Measurements from ENCODE around the gene HCFC1. TPM values are rescaled to one million over a fixed set of nuclear protein-coding genes. Genes with fewer than 3 reads are reported as not detected.

The HCFC1 gene
- total and polyA plus RNA-seq, 7 experiments from 2014 or later, result 6.6 to 106 (median 52.9) TPM

DNA sequence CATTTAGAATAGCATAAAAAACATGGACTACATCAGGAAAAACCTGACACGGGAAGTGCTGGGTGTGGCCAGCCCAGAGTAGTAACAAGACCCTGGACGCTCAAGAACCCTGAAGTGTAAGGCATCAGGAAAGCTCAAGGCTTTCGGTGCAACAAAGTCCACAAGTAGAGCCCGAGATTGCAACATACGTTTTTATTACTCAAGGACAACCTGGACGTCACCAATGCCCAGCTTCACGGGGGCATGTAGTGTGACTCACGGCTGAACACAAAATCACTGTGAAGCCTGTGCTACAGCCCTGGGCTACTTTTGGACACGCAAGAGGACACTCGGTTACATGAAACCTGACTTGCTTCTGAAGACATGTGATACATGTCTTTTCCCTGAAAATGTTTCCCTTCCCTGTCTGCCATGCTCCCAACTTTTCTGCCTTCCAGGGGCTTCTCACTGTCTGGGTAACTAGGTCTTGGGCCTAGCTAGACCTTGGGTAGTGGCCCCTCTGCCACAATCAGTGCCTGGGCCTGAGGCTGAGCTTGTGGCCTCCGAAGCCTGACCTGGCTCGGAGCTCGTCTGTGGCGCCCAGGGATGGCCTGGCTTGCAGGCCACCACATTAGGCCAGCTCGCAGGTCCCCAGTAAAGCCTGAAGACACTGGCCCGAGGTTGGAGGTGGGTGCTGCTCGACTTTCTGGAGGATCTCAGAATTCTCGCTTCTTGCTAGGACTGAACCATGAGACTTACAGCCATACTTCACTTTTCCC lies 38.9 kb upstream of the HCFC1 start:
- ATAC-seq, result peak; percentile 63
- DNase-seq, result no peak
- ChIA-PET POLR2A (no interaction called here), CTCF (interaction anchor here (0.6 to 1.2 kb wide), 2 partner anchors 40 to 419 kb away, joined by 3 read pairs; no protein-coding TSS in a partner anchor)
- Mint-ChIP-seq H3K36me3 (peaks cover 0 to 9% (median 4%) of the 10 kb centered on the region in 5 donors), H3K27me3 (no peaks in the 10 kb centered on the region), H3K4me1 (peaks cover 0 to 11% (median 7%) of the 10 kb centered on the region in 7 donors), H3K27ac (peak overlapping the region in 1 of 9 donors; percentile 20), H3K9me3 (no peaks in the 10 kb centered on the region), H3K4me3 (no peak overlapping the region)
- H3K4me1 ChIP-seq (ENCODE audit: control insufficient read depth in 2 of 2, insufficient read depth in 2 of 2, low read length in 2 of 2), result no peaks in the 10 kb centered on the region
- H3K27ac ChIP-seq (ENCODE audit: low read depth, low read length), result no peak overlapping the region
- peaks cover 0 to 23% (median 0%) of the 10 kb centered on the region in 3 experiments for H3K36me3 ChIP-seq (ENCODE audit: control insufficient read depth in 2 of 3, insufficient read depth in 3 of 3, low read length in 3 of 3)
- H3K27me3 ChIP-seq (ENCODE audit: control insufficient read depth in 2 of 2, insufficient read depth in 2 of 2, low read length in 2 of 2), result no peaks in the 10 kb centered on the region
- intact Hi-C loops (cut with micrococcal nuclease), result loop anchor here in 1 of 2 donors (5.0 kb wide), 1 partner anchor 38 kb away; the partner anchor contains the start of genes HCFC1 and TMEM187
- H3K9me3 ChIP-seq (ENCODE audit: control insufficient read depth in 2 of 3, low read length in 3 of 3), result no peaks in the 10 kb centered on the region
- H3K4me3 ChIP-seq (ENCODE audit: low read length), result no peak overlapping the region

DNA sequence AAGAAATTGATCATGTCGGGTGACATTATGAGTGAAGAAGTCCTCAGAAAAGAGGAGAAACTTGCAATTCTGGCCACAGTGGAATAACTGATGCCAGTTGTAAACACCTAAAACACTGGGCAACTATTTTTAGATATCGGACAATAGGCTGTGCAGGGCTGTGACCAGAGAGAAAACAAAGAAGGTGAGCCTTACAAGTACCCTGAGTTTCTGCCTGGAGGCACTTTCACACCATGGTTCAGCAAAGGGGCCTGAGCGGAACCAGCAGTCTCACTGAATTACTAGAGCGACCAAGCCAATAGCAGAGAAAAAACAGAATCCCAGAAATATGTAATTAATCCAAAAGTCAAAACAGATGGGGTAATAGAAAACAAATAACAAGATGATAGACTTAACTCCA lies 36.9 kb upstream of the HCFC1 start:
- Histone ChIP-seq H3K4me3 (ENCODE audit: low read length) (no peak overlapping the region), H3K36me3 (ENCODE audit: control insufficient read depth in 2 of 3, insufficient read depth in 3 of 3, low read length in 3 of 3) (peaks cover 0 to 23% (median 0%) of the 10 kb centered on the region in 3 experiments), H3K27me3 (ENCODE audit: control insufficient read depth in 2 of 2, insufficient read depth in 2 of 2, low read length in 2 of 2) (no peaks in the 10 kb centered on the region), H3K9me3 (ENCODE audit: control insufficient read depth in 2 of 3, low read length in 3 of 3) (no peaks in the 10 kb centered on the region), H3K27ac (ENCODE audit: low read depth, low read length) (no peak overlapping the region), H3K4me1 (ENCODE audit: control insufficient read depth in 2 of 2, insufficient read depth in 2 of 2, low read length in 2 of 2) (no peaks in the 10 kb centered on the region)
- H3K4me3 Mint-ChIP-seq, result no peak overlapping the region
- no peaks in the 10 kb centered on the region for H3K9me3 Mint-ChIP-seq
- intact Hi-C loops (cut with micrococcal nuclease), result no loop called here
- H3K27ac Mint-ChIP-seq, result peak overlapping the region in 2 of 9 donors; percentile 49 to 59
- ChIA-PET POLR2A (no interaction called here), CTCF (interaction anchor here (0.6 kb wide), 1 partner anchor 130 kb away, joined by 5 read pairs; no protein-coding TSS in a partner anchor)
- no peak for DNase-seq
- no peak for ATAC-seq
- H3K27me3 Mint-ChIP-seq, result no peaks in the 10 kb centered on the region
- peaks cover 0 to 9% (median 4%) of the 10 kb centered on the region in 5 donors for H3K36me3 Mint-ChIP-seq
- peaks cover 0 to 5% (median 2%) of the 10 kb centered on the region in 7 donors for H3K4me1 Mint-ChIP-seq

DNA sequence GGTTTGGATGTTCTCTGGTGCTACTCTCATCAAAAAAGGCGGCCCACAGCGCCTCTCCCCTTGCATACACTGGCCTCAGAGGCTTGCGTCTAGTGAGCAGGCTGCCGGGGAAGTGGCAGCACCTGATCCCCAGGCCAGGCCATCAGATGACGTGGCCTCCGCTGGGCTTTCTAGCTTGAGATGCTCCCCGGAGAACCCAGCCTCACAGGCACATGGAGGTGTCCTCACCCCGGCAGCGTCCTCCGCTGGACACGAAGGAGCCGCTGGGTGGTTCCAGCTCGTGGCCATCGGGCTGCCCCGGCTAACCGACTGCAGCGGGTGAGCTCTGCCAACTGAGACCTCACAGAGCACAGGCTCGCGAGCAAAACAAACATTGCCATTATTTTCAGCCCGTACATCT lies 35.3 kb upstream of the HCFC1 start:
- no peaks in the 10 kb centered on the region for H3K9me3 ChIP-seq (ENCODE audit: control insufficient read depth in 2 of 3, low read length in 3 of 3)
- no peaks in the 10 kb centered on the region for H3K27me3 Mint-ChIP-seq
- H3K4me3 ChIP-seq (ENCODE audit: low read length), result no peak overlapping the region
- intact Hi-C loops (cut with micrococcal nuclease), result no loop called here
- H3K27ac ChIP-seq (ENCODE audit: low read depth, low read length), result no peak overlapping the region
- CTCF ChIA-PET, result no interaction called here
- H3K36me3 ChIP-seq (ENCODE audit: control insufficient read depth in 2 of 3, insufficient read depth in 3 of 3, low read length in 3 of 3), result peaks cover 0 to 12% (median 0%) of the 10 kb centered on the region in 3 experiments
- POLR2A ChIA-PET, result no interaction called here
- no peak for DNase-seq
- no peak overlapping the region for H3K27ac Mint-ChIP-seq
- H3K4me3 Mint-ChIP-seq, result no peak overlapping the region
- no peak for ATAC-seq
- H3K27me3 ChIP-seq (ENCODE audit: control insufficient read depth in 2 of 2, insufficient read depth in 2 of 2, low read length in 2 of 2), result no peaks in the 10 kb centered on the region
- peaks cover 0 to 11% (median 4%) of the 10 kb centered on the region in 5 donors for H3K36me3 Mint-ChIP-seq
- H3K4me1 ChIP-seq (ENCODE audit: control insufficient read depth in 2 of 2, insufficient read depth in 2 of 2, low read length in 2 of 2), result peaks cover 0 to 1% of the 10 kb centered on the region in 2 donors
- H3K9me3 Mint-ChIP-seq, result no peaks in the 10 kb centered on the region
- H3K4me1 Mint-ChIP-seq, result peaks cover 0 to 16% (median 11%) of the 10 kb centered on the region in 7 donors

GRCh38 chrX:154004315-154004714 lies 32.7 kb upstream of the HCFC1 start:
- Histone ChIP-seq H3K27ac (ENCODE audit: low read depth, low read length) (no peak overlapping the region), H3K27me3 (ENCODE audit: control insufficient read depth in 2 of 2, insufficient read depth in 2 of 2, low read length in 2 of 2) (no peaks in the 10 kb centered on the region), H3K4me3 (ENCODE audit: low read length) (no peak overlapping the region), H3K9me3 (ENCODE audit: control insufficient read depth in 2 of 3, low read length in 3 of 3) (no peaks in the 10 kb centered on the region), H3K36me3 (ENCODE audit: control insufficient read depth in 2 of 3, insufficient read depth in 3 of 3, low read length in 3 of 3) (no peaks in the 10 kb centered on the region), H3K4me1 (ENCODE audit: control insufficient read depth in 2 of 2, insufficient read depth in 2 of 2, low read length in 2 of 2) (peaks cover 0 to 4% of the 10 kb centered on the region in 2 donors)
- intact Hi-C loops (cut with micrococcal nuclease), result no loop called here
- peaks cover 0 to 20% (median 15%) of the 10 kb centered on the region in 7 donors for H3K4me1 Mint-ChIP-seq
- ChIA-PET CTCF (no interaction called here), POLR2A (no interaction called here)
- ATAC-seq, result no peak
- peak overlapping the region in 2 of 9 donors; percentile 6 to 53 for H3K27ac Mint-ChIP-seq
- no peaks in the 10 kb centered on the region for H3K9me3 Mint-ChIP-seq
- no peak overlapping the region for H3K4me3 Mint-ChIP-seq
- H3K27me3 Mint-ChIP-seq, result no peaks in the 10 kb centered on the region
- peaks cover 0 to 13% (median 4%) of the 10 kb centered on the region in 5 donors for H3K36me3 Mint-ChIP-seq
- no peak for DNase-seq

DNA sequence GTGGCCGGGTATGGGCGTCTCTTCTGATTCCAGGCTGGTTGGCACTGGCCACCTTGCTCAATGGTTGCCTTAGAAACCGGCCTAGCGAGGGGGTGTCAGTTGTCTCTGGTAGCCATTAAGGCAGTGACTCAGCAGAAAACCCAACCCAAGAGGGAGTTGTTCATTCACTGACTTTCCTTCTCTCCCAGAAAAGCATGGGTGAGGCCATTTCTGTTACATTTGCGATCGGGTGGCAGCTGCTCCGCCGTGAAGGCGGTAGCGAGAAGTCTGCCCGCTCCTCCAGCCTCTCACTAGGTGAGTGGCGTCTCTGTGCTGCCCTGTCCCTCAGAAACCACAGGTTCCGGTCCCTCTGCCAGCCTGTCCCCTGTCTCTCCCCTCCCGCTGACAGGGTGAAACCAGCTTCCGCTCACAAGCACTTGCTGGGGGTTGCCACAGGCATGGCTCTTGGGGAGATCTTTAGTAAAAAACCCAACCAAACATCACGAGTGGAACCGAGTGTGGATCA lies 30.6 kb upstream of the HCFC1 start:
- ChIA-PET POLR2A (interaction anchor here (0.6 to 2.6 kb wide), 7 partner anchors 12 to 545 kb away, joined by 3 to 6 read pairs (median 3); partner anchors contain the start of gene HCFC1), CTCF (interaction anchor here (0.7 kb wide), 1 partner anchor 10 kb away, joined by 3 read pairs; no protein-coding TSS in a partner anchor)
- intact Hi-C loops (cut with micrococcal nuclease), result no loop called here
- Histone ChIP-seq H3K4me3 (ENCODE audit: low read length) (peak overlapping the region; percentile 51), H3K36me3 (ENCODE audit: control insufficient read depth in 2 of 3, insufficient read depth in 3 of 3, low read length in 3 of 3) (no peaks in the 10 kb centered on the region), H3K4me1 (ENCODE audit: control insufficient read depth in 2 of 2, insufficient read depth in 2 of 2, low read length in 2 of 2) (peaks cover 0 to 4% of the 10 kb centered on the region in 2 donors), H3K9me3 (ENCODE audit: control insufficient read depth in 2 of 3, low read length in 3 of 3) (no peaks in the 10 kb centered on the region), H3K27ac (ENCODE audit: low read depth, low read length) (no peak overlapping the region), H3K27me3 (ENCODE audit: control insufficient read depth in 2 of 2, insufficient read depth in 2 of 2, low read length in 2 of 2) (no peaks in the 10 kb centered on the region)
- H3K27ac Mint-ChIP-seq, result peak overlapping the region in 7 of 9 donors; percentile 36 to 89 (median 57)
- peaks cover 0 to 9% (median 0%) of the 10 kb centered on the region in 5 donors for H3K36me3 Mint-ChIP-seq
- H3K27me3 Mint-ChIP-seq, result no peaks in the 10 kb centered on the region
- no peaks in the 10 kb centered on the region for H3K9me3 Mint-ChIP-seq
- peak overlapping the region; percentile 66 to 82 (median 75) for H3K4me3 Mint-ChIP-seq
- peaks cover 0 to 20% (median 15%) of the 10 kb centered on the region in 7 donors for H3K4me1 Mint-ChIP-seq
- DNase-seq, result peak in 1 of 9 donors; percentile 23
- ATAC-seq, result peak; percentile 93

DNA sequence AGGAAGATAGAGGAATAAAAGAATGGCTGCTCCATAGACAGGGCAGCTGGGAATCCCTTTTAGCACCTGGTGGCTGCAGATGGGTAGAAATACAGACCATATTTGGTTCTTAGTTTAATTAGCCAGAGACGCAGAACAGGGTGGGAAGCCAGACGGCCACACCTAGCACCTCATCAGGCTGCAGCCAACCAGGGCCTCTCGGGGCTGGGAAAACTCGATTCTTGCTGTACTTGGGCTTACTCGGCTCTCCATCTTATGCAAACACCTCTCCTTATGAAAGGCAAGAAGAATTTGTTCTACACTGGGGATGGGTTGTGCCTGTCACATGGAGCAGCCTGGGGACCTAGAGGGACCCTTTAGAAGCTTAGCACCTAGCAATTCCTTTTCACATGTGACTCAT lies 28.4 kb upstream of the HCFC1 start:
- Histone ChIP-seq H3K4me1 (ENCODE audit: control insufficient read depth in 2 of 2, insufficient read depth in 2 of 2, low read length in 2 of 2) (peaks cover 0 to 4% of the 10 kb centered on the region in 2 donors), H3K27me3 (ENCODE audit: control insufficient read depth in 2 of 2, insufficient read depth in 2 of 2, low read length in 2 of 2) (no peaks in the 10 kb centered on the region), H3K36me3 (ENCODE audit: control insufficient read depth in 2 of 3, insufficient read depth in 3 of 3, low read length in 3 of 3) (no peaks in the 10 kb centered on the region), H3K4me3 (ENCODE audit: low read length) (no peak overlapping the region), H3K9me3 (ENCODE audit: control insufficient read depth in 2 of 3, low read length in 3 of 3) (no peaks in the 10 kb centered on the region), H3K27ac (ENCODE audit: low read depth, low read length) (no peak overlapping the region)
- Mint-ChIP-seq H3K4me1 (peaks cover 0 to 20% (median 15%) of the 10 kb centered on the region in 7 donors), H3K9me3 (peaks cover 0 to 2% (median 0%) of the 10 kb centered on the region in 11 donors), H3K27ac (no peak overlapping the region), H3K36me3 (peaks cover 0 to 4% (median 0%) of the 10 kb centered on the region in 5 donors), H3K27me3 (no peaks in the 10 kb centered on the region), H3K4me3 (no peak overlapping the region)
- ChIA-PET POLR2A (interaction anchor here (2.6 kb wide), 1 partner anchor 19 kb away, joined by 6 read pairs; no protein-coding TSS in a partner anchor), CTCF (no interaction called here)
- intact Hi-C loops (cut with micrococcal nuclease), result no loop called here
- DNase-seq (no peak), ATAC-seq (no peak)

All from naive thymus-derived CD4-positive, alpha-beta T cell (primary cell).